Liver (tissue), 9 donors: ENCODE data around the gene GRB14. TPM values are rescaled to one million over a fixed set of nuclear protein-coding genes. Genes with fewer than 3 reads are reported as not detected.

ENCODE experiments used
- DNase-seq: peaks from one replicate; pipeline ENCODE4 v3.0.0-alpha.2; 2017; ENCODE audit warnings: low spot score
- H3K27ac ChIP-seq, 2 donors: one replicate each; pipeline ENCODE4 v1.7.0; 2013; ENCODE audit warnings: inconsistent platforms in 2 of 2, low read length in 2 of 2, control low read depth in 1 of 2, low read depth in 1 of 2, mild to moderate bottlenecking in 1 of 2
- H3K27me3 ChIP-seq, 4 donors: one replicate each; pipeline versions ENCODE4 v1.6.1 to v1.7.0; 2013; ENCODE audit warnings: low read length in 3 of 4, inconsistent platforms in 1 of 4, mild to moderate bottlenecking in 1 of 4, moderate library complexity in 1 of 4; ENCODE audit not compliant: control insufficient read depth in 4 of 4, insufficient read depth in 4 of 4
- H3K36me3 ChIP-seq, 4 donors: one replicate each; pipeline versions ENCODE4 v1.6.1 to v1.7.0; 2013; ENCODE audit warnings: low read length in 3 of 4, mild to moderate bottlenecking in 3 of 4, low read depth in 1 of 4, moderate library complexity in 1 of 4; ENCODE audit not compliant: control insufficient read depth in 4 of 4, insufficient read depth in 3 of 4
- H3K4me1 ChIP-seq, 4 donors: one replicate each; pipeline versions ENCODE4 v1.6.1 to v1.7.0; 2013; ENCODE audit warnings: low read length in 3 of 4, mild to moderate bottlenecking in 3 of 4, moderate library complexity in 1 of 4; ENCODE audit not compliant: control insufficient read depth in 4 of 4, insufficient read depth in 4 of 4
- H3K4me3 ChIP-seq, 3 donors: one replicate each; pipeline versions ENCODE4 v1.6.1 to v1.7.0; 2013; ENCODE audit warnings: low read length in 3 of 3, control low read depth in 1 of 3, low read depth in 1 of 3, mild to moderate bottlenecking in 1 of 3
- H3K9ac ChIP-seq, 2 donors: one replicate each; pipeline ENCODE4 v1.7.0; 2013; ENCODE audit warnings: low read length in 2 of 2, mild to moderate bottlenecking in 2 of 2, moderate library complexity in 2 of 2, control low read depth in 1 of 2, low read depth in 1 of 2
- H3K9me3 ChIP-seq, 4 donors: one replicate each; pipeline versions ENCODE4 v1.6.1 to v1.7.0; 2013; ENCODE audit warnings: low read length in 3 of 4; ENCODE audit not compliant: control insufficient read depth in 4 of 4
- CTCF ChIP-seq: fragments of 150-350 bp; IDR thresholded peaks from 2 replicates; pipeline ENCODE4 v1.5.1; 2017; ENCODE audit warnings: improper control_type of control experiment, low read depth, low read length; ENCODE audit not compliant: missing input control
- FOXA2 ChIP-seq: IDR thresholded peaks from 2 replicates; pipeline ENCODE4 v1.6.1; 2016; ENCODE audit warnings: antibody characterized with exemption
- HNF4A ChIP-seq, 2 donors: conservative IDR thresholded peaks; 2 replicates each; pipeline ENCODE4 v1.6.1; 2016; ENCODE audit warnings: antibody characterized with exemption in 2 of 2, mild to moderate bottlenecking in 2 of 2
- HNF4G ChIP-seq: IDR thresholded peaks from 2 replicates; pipeline ENCODE4 v1.6.1; 2016; ENCODE audit warnings: antibody characterized with exemption
- MAX ChIP-seq: IDR thresholded peaks from 2 replicates; pipeline ENCODE4 v1.6.1; 2016; ENCODE audit warnings: antibody characterized with exemption
- RAD21 ChIP-seq, 2 donors: IDR thresholded peaks; 2 replicates each; pipeline ENCODE4 v1.6.1; 2016; ENCODE audit warnings: antibody characterized with exemption in 2 of 2, mild to moderate bottlenecking in 2 of 2
- REST ChIP-seq: IDR thresholded peaks from 2 replicates; pipeline ENCODE4 v1.6.1; 2016; ENCODE audit warnings: antibody characterized with exemption, mild to moderate bottlenecking
- RXRA ChIP-seq, 2 donors: IDR thresholded peaks; 2 replicates each; pipeline ENCODE4 v1.6.1; 2017 to 2018; ENCODE audit warnings: antibody characterized with exemption in 2 of 2, mild to moderate bottlenecking in 1 of 2
- SP1 ChIP-seq: IDR thresholded peaks from 2 replicates; pipeline ENCODE4 v1.6.1; 2018; ENCODE audit warnings: antibody characterized with exemption, mild to moderate bottlenecking
- WGBS: extraction: QIAGEN DNeasy Blood & Tissue Kit; methylation state at CpG from one replicate; pipeline ENCODE4 v1.1.7; 2013; 5-methylcytosine and 5-hydroxymethylcytosine counted together
- polyA plus RNA-seq, 2 donors: library from polyadenylated mRNA; stranded (reverse) in 1 of 2; unstranded in 1 of 2; fragments of 200-250 nt in 1 of 2; fragments of >200 nt in 1 of 2; fragmentation: Nextera tagmentation in 1 of 2; extraction: Ambion mirVana in 1 of 2; gene quantifications; one replicate each; pipeline versions ENCODE4 v1.2.1 to v1.2.3, GENCODE V29; 2013 to 2015
- total RNA-seq, 2 donors: library from RNA; depleted of rRNA; stranded (reverse); fragments of >200 nt; gene quantifications; one replicate each; pipeline ENCODE4 v1.2.3, GENCODE V29; 2014
- donor health status: healthy.
- donor health status: healthy.
- donor health status: healthy.
- donor health status: healthy.
- donor health status: healthy.

Gene GRB14
- total and polyA plus RNA-seq, 4 donors = 1.0 to 119 (median 33.0) TPM

- Histone ChIP-seq H3K9me3 (no peaks in the 10 kb centered on the region), H3K27ac (no peak overlapping the region), H3K9ac (no peak overlapping the region), H3K4me1 (no peaks in the 10 kb centered on the region), H3K4me3 (no peak overlapping the region), H3K27me3 (no peaks in the 10 kb centered on the region), H3K36me3 (no peaks in the 10 kb centered on the region)
- 41% methylated on average over 2 of the region's 2 CpGs for WGBS
- TF ChIP-seq CTCF (peak; percentile 34), REST (no peak), RAD21 (IDR thresholded peaks at IDR 0.05) (peak; percentile 73 to 76)
- no peak for DNase-seq
Measured at GRCh38 chr2:164479460-164479859, 141.8 kb downstream of the GRB14 start.

- H3K27ac ChIP-seq = no peak overlapping the region
- no peaks in the 10 kb centered on the region for H3K4me1 ChIP-seq
- no peak for DNase-seq
- no peak for TF ChIP-seq FOXA2
- TF ChIP-seq SP1 = no peak
- TF ChIP-seq RAD21 (IDR thresholded peaks at IDR 0.05) = no peak
- no peak for TF ChIP-seq RXRA (IDR thresholded peaks at IDR 0.05)
- TF ChIP-seq REST = no peak
- no peak for TF ChIP-seq MAX
- TF ChIP-seq HNF4G = no peak
- peak in 1 of 2 donors; percentile 21 for TF ChIP-seq HNF4A (conservative IDR thresholded peaks at IDR 0.05)
- no peak for TF ChIP-seq CTCF
- H3K9me3 ChIP-seq = no peaks in the 10 kb centered on the region
- no peak overlapping the region for H3K4me3 ChIP-seq
- no peaks in the 10 kb centered on the region for H3K27me3 ChIP-seq
- H3K9ac ChIP-seq = no peak overlapping the region
- WGBS = 57% methylated on average over 2 of the region's 2 CpGs
- no peaks in the 10 kb centered on the region for H3K36me3 ChIP-seq
Measured at GRCh38 chr2:164478205-164478604, 143.1 kb downstream of the GRB14 start.
